ENCODE data around the gene EDEM1.

GRCh38 chr3:5170975-5171374, 16.5 kb upstream of the EDEM1 start:
- TF ChIP-seq POLR2A (IDR thresholded peaks at IDR 0.05) (no peak), EP300 (IDR thresholded peaks at IDR 0.05) (no peak), CTCF (IDR thresholded peaks at IDR 0.05) (no peak)

Measured in gastroesophageal sphincter (tissue), 3 donors.